Ovary (tissue), 3 donors: ENCODE results near the gene TMEM186.

Experiments
- POLR2A ChIP-seq: fragments of 450-650 bp; IDR thresholded peaks from one replicate; pipeline ENCODE4 v1.6.1; 2017; ENCODE audit warnings: antibody characterized with exemption, mild to moderate bottlenecking, moderate library complexity
- TF ChIP-seq, protein P1 (sequence below), 3 donors: fragments of 450-650 bp in 2 of 3; fragments of 200-600 bp in 1 of 3; IDR thresholded peaks; one replicate each; pipeline versions ENCODE4 v1.5.1 to v1.8.0; 2016 to 2022; ENCODE audit warnings: antibody characterized with exemption in 3 of 3, mild to moderate bottlenecking in 1 of 3
- donor health status: DM: no; HTN: no; CAD: no.

DNA sequence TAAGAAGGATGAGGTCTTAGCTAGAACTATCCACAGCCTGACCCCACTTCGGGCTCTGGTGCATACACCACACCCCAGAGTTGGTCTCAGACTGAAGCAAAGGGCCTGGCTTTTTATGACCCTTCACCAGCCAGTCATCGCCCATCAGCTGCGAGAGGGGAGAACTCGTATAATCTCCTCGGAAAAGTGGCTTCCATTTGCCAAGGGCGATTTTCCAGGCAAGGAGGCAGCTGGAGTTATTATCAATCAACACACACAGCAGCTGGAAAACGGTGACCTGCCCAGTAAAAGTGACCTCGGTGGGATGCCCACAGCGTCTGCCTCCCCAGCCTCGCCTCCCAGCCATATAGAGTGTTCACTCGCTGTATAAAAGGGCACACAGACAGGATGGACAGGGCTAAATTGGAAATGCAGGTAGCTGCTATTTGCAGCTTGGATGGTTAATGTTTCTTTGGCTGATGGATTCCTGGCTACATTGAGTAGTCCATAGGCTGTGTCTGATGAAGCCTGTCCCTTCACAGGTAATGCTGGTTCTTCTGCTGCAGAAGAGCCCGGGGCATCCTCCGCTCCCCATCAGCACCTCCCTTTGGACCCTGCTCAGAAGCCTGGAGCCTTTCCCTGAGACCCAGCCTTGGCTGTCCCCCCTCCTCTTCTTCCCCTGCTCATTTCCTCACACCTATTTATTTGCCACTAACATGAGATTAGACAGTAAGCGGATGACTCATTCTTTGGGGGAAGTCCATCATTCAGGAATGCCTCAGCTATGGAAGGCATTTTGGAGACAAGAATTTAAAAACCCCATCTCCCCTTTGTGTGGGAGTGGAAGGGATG is 45.7 kb downstream of the TMEM186 start:
- TF ChIP-seq, protein P1, sequence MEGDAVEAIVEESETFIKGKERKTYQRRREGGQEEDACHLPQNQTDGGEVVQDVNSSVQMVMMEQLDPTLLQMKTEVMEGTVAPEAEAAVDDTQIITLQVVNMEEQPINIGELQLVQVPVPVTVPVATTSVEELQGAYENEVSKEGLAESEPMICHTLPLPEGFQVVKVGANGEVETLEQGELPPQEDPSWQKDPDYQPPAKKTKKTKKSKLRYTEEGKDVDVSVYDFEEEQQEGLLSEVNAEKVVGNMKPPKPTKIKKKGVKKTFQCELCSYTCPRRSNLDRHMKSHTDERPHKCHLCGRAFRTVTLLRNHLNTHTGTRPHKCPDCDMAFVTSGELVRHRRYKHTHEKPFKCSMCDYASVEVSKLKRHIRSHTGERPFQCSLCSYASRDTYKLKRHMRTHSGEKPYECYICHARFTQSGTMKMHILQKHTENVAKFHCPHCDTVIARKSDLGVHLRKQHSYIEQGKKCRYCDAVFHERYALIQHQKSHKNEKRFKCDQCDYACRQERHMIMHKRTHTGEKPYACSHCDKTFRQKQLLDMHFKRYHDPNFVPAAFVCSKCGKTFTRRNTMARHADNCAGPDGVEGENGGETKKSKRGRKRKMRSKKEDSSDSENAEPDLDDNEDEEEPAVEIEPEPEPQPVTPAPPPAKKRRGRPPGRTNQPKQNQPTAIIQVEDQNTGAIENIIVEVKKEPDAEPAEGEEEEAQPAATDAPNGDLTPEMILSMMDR (IDR thresholded peaks at IDR 0.05), result no peak
- no peak for TF ChIP-seq POLR2A
